ENCODE measurements around the gene ST6GALNAC3. TPM values are rescaled to one million over a fixed set of nuclear protein-coding genes. Genes with fewer than 3 reads are reported as not detected.
"Not testable (repeated sequence)": the region's sequence is repeated elsewhere in the genome, so short reads cannot be mapped to it uniquely, and the experiment has no call there.

ST6GALNAC3 gene
- total RNA-seq, 4 donors from 2014 or later: 2.8 to 3.5 (median 3.4) TPM

DNA sequence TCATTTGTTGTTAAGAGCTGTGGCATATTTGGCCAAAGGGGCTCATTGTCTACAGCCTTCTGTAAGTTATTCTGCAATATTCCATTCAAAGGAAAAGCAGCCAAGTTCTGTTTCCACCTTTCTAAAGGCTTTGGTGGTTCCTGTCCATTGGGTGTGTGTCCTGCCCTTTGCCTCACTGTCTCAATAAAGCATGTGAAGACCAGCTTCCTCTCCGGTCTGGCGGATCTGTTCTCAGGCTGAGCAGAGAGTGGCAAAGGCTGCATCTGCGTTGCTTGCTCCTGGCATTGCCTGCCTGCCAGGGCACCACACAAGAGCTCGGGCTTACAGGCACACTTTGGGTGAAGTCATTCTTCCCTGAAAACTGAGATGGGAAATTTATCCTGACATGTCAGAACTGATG lies 34.9 kb downstream of the ST6GALNAC3 start:
- Histone ChIP-seq H3K4me1 (no peaks in the 10 kb centered on the region), H3K36me3 (no peaks in the 10 kb centered on the region), H3K27me3 (no peaks in the 10 kb centered on the region), H3K4me3 (no peak overlapping the region), H3K27ac (no peak overlapping the region), H3K9me3 (no peaks in the 10 kb centered on the region)
- TF ChIP-seq, protein P1, sequence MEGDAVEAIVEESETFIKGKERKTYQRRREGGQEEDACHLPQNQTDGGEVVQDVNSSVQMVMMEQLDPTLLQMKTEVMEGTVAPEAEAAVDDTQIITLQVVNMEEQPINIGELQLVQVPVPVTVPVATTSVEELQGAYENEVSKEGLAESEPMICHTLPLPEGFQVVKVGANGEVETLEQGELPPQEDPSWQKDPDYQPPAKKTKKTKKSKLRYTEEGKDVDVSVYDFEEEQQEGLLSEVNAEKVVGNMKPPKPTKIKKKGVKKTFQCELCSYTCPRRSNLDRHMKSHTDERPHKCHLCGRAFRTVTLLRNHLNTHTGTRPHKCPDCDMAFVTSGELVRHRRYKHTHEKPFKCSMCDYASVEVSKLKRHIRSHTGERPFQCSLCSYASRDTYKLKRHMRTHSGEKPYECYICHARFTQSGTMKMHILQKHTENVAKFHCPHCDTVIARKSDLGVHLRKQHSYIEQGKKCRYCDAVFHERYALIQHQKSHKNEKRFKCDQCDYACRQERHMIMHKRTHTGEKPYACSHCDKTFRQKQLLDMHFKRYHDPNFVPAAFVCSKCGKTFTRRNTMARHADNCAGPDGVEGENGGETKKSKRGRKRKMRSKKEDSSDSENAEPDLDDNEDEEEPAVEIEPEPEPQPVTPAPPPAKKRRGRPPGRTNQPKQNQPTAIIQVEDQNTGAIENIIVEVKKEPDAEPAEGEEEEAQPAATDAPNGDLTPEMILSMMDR (IDR thresholded peaks at IDR 0.05): no peak
- no peak for TF ChIP-seq POLR2A (IDR thresholded peaks at IDR 0.05)
- DNase-seq: no peak

DNA sequence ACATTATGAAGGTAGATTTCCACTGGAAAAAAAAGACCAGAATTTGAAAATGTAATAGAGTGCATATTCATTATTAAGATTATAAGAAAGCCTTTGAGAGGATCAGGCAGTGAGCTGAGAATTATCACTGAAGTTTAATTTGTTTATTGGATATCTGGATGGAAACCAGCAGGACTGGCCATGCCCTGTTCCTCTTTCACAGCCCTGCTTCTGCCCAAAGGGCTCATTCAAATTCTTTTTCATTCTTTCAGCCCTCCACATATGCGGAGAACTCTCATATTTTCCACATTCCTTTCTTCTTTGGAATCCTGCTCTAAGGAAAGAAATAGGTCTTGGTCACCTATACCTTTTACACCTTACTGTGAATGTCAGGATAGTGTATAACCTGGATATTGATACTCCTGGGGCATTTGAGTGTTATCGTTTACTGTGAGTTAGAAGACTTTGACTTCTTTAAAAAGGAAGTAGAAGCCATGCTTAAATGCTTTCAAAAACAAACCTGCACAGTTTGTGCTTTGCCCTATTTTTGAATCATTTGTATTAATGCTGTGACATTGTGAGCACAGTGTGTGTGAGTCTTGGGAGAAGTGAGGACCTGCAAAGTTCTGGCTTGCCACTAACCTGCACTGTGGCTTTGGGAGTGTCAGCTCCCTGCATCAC lies 35.5 kb downstream of the ST6GALNAC3 start:
- DNase-seq: no peak
- Histone ChIP-seq H3K4me1 (no peaks in the 10 kb centered on the region), H3K4me3 (no peak overlapping the region), H3K9me3 (no peaks in the 10 kb centered on the region), H3K27me3 (no peaks in the 10 kb centered on the region), H3K36me3 (no peaks in the 10 kb centered on the region), H3K27ac (no peak overlapping the region)
- TF ChIP-seq, protein P1 (IDR thresholded peaks at IDR 0.05): no peak
- no peak for TF ChIP-seq POLR2A (IDR thresholded peaks at IDR 0.05)

GRCh38 chr1:76110666-76111065 lies 36.1 kb downstream of the ST6GALNAC3 start:
- Histone ChIP-seq H3K9me3 (no peaks in the 10 kb centered on the region), H3K4me1 (no peaks in the 10 kb centered on the region), H3K27ac (no peak overlapping the region), H3K4me3 (no peak overlapping the region), H3K36me3 (no peaks in the 10 kb centered on the region), H3K27me3 (no peaks in the 10 kb centered on the region)
- no peak for TF ChIP-seq POLR2A (IDR thresholded peaks at IDR 0.05)
- TF ChIP-seq, protein P1 (IDR thresholded peaks at IDR 0.05): no peak
- no peak for DNase-seq

- not testable (repeated sequence) for H3K27ac ChIP-seq, H3K27me3 ChIP-seq, DNase-seq, H3K4me1 ChIP-seq, H3K9me3 ChIP-seq, H3K4me3 ChIP-seq, H3K36me3 ChIP-seq
These were observed 37.8 kb downstream of the ST6GALNAC3 start for GRCh38 chr1:76112321-76112720.

DNA sequence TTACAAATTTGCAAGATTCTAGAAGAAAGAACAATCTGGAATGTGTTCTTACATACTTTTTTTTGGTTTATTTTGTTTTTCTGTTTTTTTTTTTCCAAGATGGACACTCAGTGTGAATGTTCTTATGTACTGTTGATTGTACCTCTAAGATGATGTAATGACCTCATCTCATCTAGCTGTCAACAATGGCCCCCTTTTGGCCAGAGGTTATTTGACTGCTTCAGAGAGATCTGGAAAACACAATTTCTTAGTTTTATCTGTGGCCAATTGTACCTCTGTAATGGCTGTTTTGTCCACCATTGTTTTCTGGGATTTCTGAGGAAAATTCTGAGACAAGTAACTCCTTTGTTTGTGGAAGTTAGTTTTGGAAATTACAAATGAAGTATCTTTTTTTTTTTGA lies 38.9 kb downstream of the ST6GALNAC3 start:
- no peak for DNase-seq
- Histone ChIP-seq H3K27me3 (no peaks in the 10 kb centered on the region), H3K27ac (no peak overlapping the region), H3K4me3 (no peak overlapping the region), H3K4me1 (no peaks in the 10 kb centered on the region), H3K36me3 (no peaks in the 10 kb centered on the region), H3K9me3 (no peaks in the 10 kb centered on the region)
- TF ChIP-seq POLR2A (IDR thresholded peaks at IDR 0.05): no peak
- TF ChIP-seq, protein P1 (IDR thresholded peaks at IDR 0.05): no peak

DNA sequence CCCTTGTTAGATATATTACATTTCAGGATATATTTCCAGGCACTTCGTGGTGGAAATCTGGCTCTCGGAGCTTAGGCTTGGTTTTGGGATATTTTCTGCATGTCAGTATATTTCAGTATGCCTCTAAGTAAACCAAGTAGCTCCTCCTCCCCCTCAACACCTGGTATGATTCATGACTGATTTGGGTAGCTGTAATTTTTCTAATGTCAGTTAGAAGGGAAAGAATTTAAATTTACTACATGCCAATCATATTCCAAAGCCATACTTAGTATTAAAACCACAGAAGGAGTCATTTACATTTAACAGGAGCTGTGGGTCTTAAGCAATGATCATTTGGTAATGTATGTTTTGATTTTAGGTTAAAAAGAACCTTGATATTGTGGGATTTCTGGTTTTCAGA lies 40.6 kb downstream of the ST6GALNAC3 start:
- Histone ChIP-seq H3K9me3 (no peaks in the 10 kb centered on the region), H3K36me3 (no peaks in the 10 kb centered on the region), H3K4me1 (no peaks in the 10 kb centered on the region), H3K4me3 (no peak overlapping the region), H3K27me3 (no peaks in the 10 kb centered on the region), H3K27ac (no peak overlapping the region)
- DNase-seq: no peak
- no peak for TF ChIP-seq POLR2A (IDR thresholded peaks at IDR 0.05)
- TF ChIP-seq, protein P1 (IDR thresholded peaks at IDR 0.05): no peak
